AG04449 (cell line): ENCODE results near the gene HAUS2.
A peak's percentile ranks its signal among the peaks of the same experiment; 100 is the strongest.

Experiments
- CTCF ChIA-PET: fragments of 350-600 bp; formaldehyde crosslinking; extraction: SDS; loops from one replicate; lab custom pipeline; 2021; ENCODE audit warnings: antibody characterized with exemption; lab: Yijun Ruan, JAX
- POLR2A ChIA-PET: fragments of 400-600, 350-600 bp; formaldehyde crosslinking; extraction: SDS; loops from one replicate; lab custom pipeline; 2020; ENCODE audit warnings: antibody characterized with exemption, inconsistent platforms; lab: Yijun Ruan, JAX
- DNase-seq: peaks from one replicate; pipeline ENCODE4 v3.0.0-alpha.2; 2010; ENCODE audit warnings: low read depth, low spot score
- H3K4me3 ChIP-seq: 2 replicates; pipeline ENCODE4 v1.5.1; 2011; ENCODE audit warnings: low read depth, mild to moderate bottlenecking, control low read depth, low read length
- CTCF ChIP-seq: IDR thresholded peaks from one replicate; pipeline ENCODE4 v1.5.1; 2011; ENCODE audit warnings: mild to moderate bottlenecking, moderate library complexity, low read length, control low read depth, inconsistent platforms; ENCODE audit not compliant: insufficient read depth; ENCODE audit errors: missing control alignments

The HAUS2 gene

GRCh38 chr15:42578984-42579537, 30.4 kb downstream of the HAUS2 start:
- DNase-seq: no peak
- ChIA-PET CTCF (interaction anchor here (1.0 kb wide), 1 partner anchor 13 kb away, joined by 3 read pairs; no protein-coding TSS in a partner anchor), POLR2A (no interaction called here)
- H3K4me3 ChIP-seq: no peak overlapping the region
- no peak for TF ChIP-seq CTCF

- no peak for TF ChIP-seq CTCF
- ChIA-PET POLR2A (no interaction called here), CTCF (interaction anchor here (1.4 kb wide), 1 partner anchor 55 kb away, joined by 3 read pairs; no protein-coding TSS in a partner anchor)
- H3K4me3 ChIP-seq: peak overlapping the region; percentile 57
- DNase-seq: no peak
Observed at GRCh38 chr15:42581272-42581730, 32.7 kb downstream of the HAUS2 start.

GRCh38 chr15:42582569-42583375, 34.1 kb downstream of the HAUS2 start:
- H3K4me3 ChIP-seq: no peak overlapping the region
- no peak for DNase-seq
- no peak for TF ChIP-seq CTCF
- ChIA-PET CTCF (interaction anchor here (0.7 to 1.7 kb wide), 7 partner anchors 9 to 344 kb away, joined by 3 to 5 read pairs (median 3); no protein-coding TSS in a partner anchor), POLR2A (no interaction called here)

GRCh38 chr15:42584031-42584765, 35.6 kb downstream of the HAUS2 start:
- no peak overlapping the region for H3K4me3 ChIP-seq
- ChIA-PET CTCF (interaction anchor here (1.1 to 1.7 kb wide), 4 partner anchors 7 to 11 kb away, joined by 3 to 5 read pairs (median 4); partner anchors contain the start of gene STARD9), POLR2A (no interaction called here)
- no peak for DNase-seq
- TF ChIP-seq CTCF: no peak

- no peak overlapping the region for H3K4me3 ChIP-seq
- no peak for TF ChIP-seq CTCF
- ChIA-PET POLR2A (no interaction called here), CTCF (interaction anchor here (0.7 to 1.8 kb wide), 2 partner anchors 15 to 17 kb away, joined by 3 to 7 read pairs; partner anchors contain the start of gene STARD9)
- DNase-seq: no peak
Observed at GRCh38 chr15:42590619-42591237, 42.1 kb downstream of the HAUS2 start.
